K562 (cell line): ENCODE measurements around the gene MRPL32. TPM values are rescaled to one million over a fixed set of nuclear protein-coding genes. Genes with fewer than 3 reads are reported as not detected.

ENCODE experiments used
- BMI1 ChIP-seq: fragments of 150-350 bp; IDR thresholded peaks from 2 replicates; pipeline ENCODE4 v1.6.1; 2014; ENCODE audit warnings: low read length
- CHAMP1 ChIP-seq: fragments of 450-650 bp; IDR thresholded peaks from 2 replicates; pipeline ENCODE4 v1.6.1; 2016; ENCODE audit warnings: mild to moderate bottlenecking
- MCM3 ChIP-seq: fragments of 450-650 bp; IDR thresholded peaks from 2 replicates; pipeline ENCODE4 v1.6.1; 2016
- PATZ1 ChIP-seq: fragments of 250-450 bp; sonication (Bioruptor Pico); IDR thresholded peaks from 2 replicates; pipeline ENCODE4 v1.5.0; 2020; ENCODE audit warnings: mild to moderate bottlenecking, borderline replicate concordance
- PML ChIP-seq: IDR thresholded peaks from 2 replicates; pipeline ENCODE4 v1.6.1; 2012; ENCODE audit warnings: low read length, inconsistent platforms
- RHOXF2B ChIP-seq: fragments of 250-450 bp; sonication (Bioruptor Pico); conservative IDR thresholded peaks from 2 replicates; pipeline ENCODE4 v1.5.1; 2021
- SPI1 ChIP-seq: IDR thresholded peaks from 2 replicates; pipeline ENCODE4 v1.6.1; 2011; ENCODE audit warnings: low read depth, low read length, control low read depth, borderline replicate concordance
- TBP ChIP-seq: optimal IDR thresholded peaks from 2 replicates; pipeline ENCODE3; 2011; ENCODE audit warnings: low read depth, low read length, improper control_type of control experiment
- ZBTB2 ChIP-seq: fragments of 450-650 bp; IDR thresholded peaks from 2 replicates; pipeline ENCODE4 v1.6.1; 2016; ENCODE audit warnings: antibody characterized with exemption
- ZC3H4 ChIP-seq: sonication (generic); formaldehyde crosslinking; IDR thresholded peaks from 2 replicates; pipeline ENCODE4 v1.9.0; 2021; ENCODE audit warnings: missing genetic modification reagents, borderline replicate concordance
- ZNF23 ChIP-seq: fragments of 250-450 bp; sonication (Bioruptor Pico); IDR thresholded peaks from 2 replicates; pipeline ENCODE4 v1.4.0; 2020; ENCODE audit warnings: mild to moderate bottlenecking
- ZNF384 ChIP-seq: IDR thresholded peaks from 2 replicates; pipeline ENCODE4 v1.6.1; 2012; ENCODE audit warnings: low read depth, low read length, improper control_type of control experiment
- ZNF407 ChIP-seq: fragments of 450-650 bp; IDR thresholded peaks from 2 replicates; pipeline ENCODE4 v1.6.1; 2016; ENCODE audit warnings: low read depth
- polyA plus RNA-seq, 8 experiments: library from polyadenylated mRNA; depleted of rRNA in 4 of 8; stranded (reverse) in 5 of 8; unstranded in 3 of 8; fragments of >200 nt; fragmentation: Nextera tagmentation in 2 of 8; fragmentation: Illumina TruSeq in 1 of 8; extraction: Ambion mirVana in 2 of 8; extraction: Trizol in 1 of 8; gene quantifications; 2 replicates each; pipeline versions ENCODE4 v1.2.1 to v1.2.3, GENCODE V29; 2011 to 2014; ENCODE audit warnings: inconsistent platforms in 1 of 8, missing spikeins in 1 of 8
- total RNA-seq, 7 experiments: library from RNA; depleted of rRNA in 6 of 7; stranded (reverse); fragments of >200 nt in 6 of 7; fragmentation: Illumina TruSeq in 2 of 7; extraction: Trizol in 2 of 7; gene quantifications; 2 replicates each; pipeline versions ENCODE4 v1.2.1 to v1.2.3, GENCODE V29; 2011 to 2021; ENCODE audit warnings: low replicate concordance in 1 of 7

MRPL32 gene
- total and polyA plus RNA-seq, 9 of the 15 experiments (the other 6 are each of a cell fraction or from before 2014, with no cell fraction given) = 75.5 to 351 (median 138) TPM

GRCh38 chr7:42911454-42912447 lies 20.4 kb upstream of the MRPL32 start, which contains the start of gene C7orf25 (continued):
- TF ChIP-seq ZC3H4 (CRISPR knock-in tag) (no peak), PATZ1 (CRISPR knock-in tag) (no peak), TBP (peak; percentile 61), ZNF384 (no peak), RHOXF2B (no peak), CHAMP1 (no peak), ZNF23 (CRISPR knock-in tag) (no peak), PML (peak; percentile 24; the same call in 1 of the 2 replicates), BMI1 (no peak), SPI1 (no peak), MCM3 (no peak), ZBTB2 (no peak), ZNF407 (no peak)
